Coronary artery (tissue), 2 donors: ENCODE data around the gene SDCCAG8.

Source experiments
- DNase-seq: peaks from one replicate; pipeline ENCODE4 v3.0.0-alpha.2; 2017; ENCODE audit warnings: low spot score
- H3K27ac ChIP-seq, 2 donors: fragments of 200-600 bp; sonication (generic); one replicate each; pipeline ENCODE4 v1.5.1; 2016 to 2019
- H3K4me3 ChIP-seq: fragments of 200-600 bp; sonication (generic); 2 replicates; pipeline ENCODE4 v1.5.1; 2016; ENCODE audit warnings: mild to moderate bottlenecking, moderate library complexity
- CTCF ChIP-seq: fragments of 200-600 bp; sonication (generic); IDR thresholded peaks from one replicate; pipeline ENCODE4 v1.5.1; 2019; ENCODE audit warnings: antibody characterized with exemption

SDCCAG8 gene

DNA sequence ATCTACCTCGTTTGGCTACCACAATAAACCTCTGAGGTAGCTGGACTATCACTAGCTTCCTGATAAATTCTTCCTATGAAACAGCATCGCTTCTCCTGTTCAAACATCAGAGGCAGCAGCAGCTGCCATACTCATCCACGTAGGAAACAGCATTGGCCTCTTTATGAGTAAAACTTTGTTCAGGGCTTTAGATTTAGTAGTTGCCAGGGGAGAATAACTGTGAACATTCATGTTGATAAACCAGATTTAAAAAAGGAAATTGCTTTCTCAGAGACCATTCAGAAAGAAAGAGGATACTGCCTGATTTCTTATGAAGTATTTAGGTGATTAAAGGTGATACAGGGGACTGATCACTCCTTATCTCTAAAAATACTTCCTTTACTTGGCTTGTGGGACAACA, 7.9 kb upstream of the SDCCAG8 start:
- no peak for DNase-seq
- TF ChIP-seq CTCF: no peak
- Histone ChIP-seq H3K4me3 (no peak overlapping the region), H3K27ac (no peak overlapping the region)

GRCh38 chr1:243249214-243249613, 6.6 kb upstream of the SDCCAG8 start:
- no peak for TF ChIP-seq CTCF
- H3K4me3 ChIP-seq: no peak overlapping the region
- DNase-seq: no peak
- no peak overlapping the region for H3K27ac ChIP-seq

DNA sequence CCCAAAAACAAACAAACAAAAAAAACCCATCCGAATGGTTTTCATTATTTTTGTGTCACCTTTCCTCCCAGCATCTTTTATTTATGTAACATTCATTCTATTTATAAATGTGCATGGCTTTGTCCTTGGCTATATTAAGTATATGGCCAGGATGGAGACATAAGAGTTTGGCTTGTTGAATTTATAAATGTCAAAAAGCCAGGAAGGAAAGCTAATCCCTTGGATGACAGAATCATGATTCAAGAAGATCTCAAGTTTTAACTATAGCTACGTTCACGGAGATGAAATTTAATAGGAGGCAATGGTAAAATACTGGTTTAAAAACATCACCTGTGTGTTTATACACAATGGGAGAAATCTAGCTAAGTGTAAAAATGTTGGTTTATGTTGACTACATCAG, 5.7 kb upstream of the SDCCAG8 start:
- Histone ChIP-seq H3K27ac (no peak overlapping the region), H3K4me3 (no peak overlapping the region)
- DNase-seq: no peak
- TF ChIP-seq CTCF: no peak

DNA sequence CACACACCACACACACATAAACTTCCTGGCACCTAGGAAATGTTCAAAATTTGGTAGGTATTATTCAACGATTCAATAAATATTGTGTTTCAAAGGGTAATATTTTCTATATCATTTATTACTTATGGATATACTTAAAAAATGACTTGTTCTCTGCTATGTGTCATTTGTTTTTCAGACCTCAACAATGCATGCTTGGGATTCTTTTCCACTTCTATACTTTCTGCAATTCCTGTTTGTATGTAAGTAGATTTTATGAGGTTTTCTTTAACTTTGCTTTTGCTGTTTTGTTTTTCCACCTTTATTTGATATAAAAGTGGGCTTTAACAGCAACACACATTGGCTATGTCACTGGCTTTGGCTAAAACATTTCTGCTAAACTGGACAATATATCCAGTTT, 4.3 kb upstream of the SDCCAG8 start:
- H3K27ac ChIP-seq: no peak overlapping the region
- TF ChIP-seq CTCF: no peak
- no peak overlapping the region for H3K4me3 ChIP-seq
- no peak for DNase-seq

DNA sequence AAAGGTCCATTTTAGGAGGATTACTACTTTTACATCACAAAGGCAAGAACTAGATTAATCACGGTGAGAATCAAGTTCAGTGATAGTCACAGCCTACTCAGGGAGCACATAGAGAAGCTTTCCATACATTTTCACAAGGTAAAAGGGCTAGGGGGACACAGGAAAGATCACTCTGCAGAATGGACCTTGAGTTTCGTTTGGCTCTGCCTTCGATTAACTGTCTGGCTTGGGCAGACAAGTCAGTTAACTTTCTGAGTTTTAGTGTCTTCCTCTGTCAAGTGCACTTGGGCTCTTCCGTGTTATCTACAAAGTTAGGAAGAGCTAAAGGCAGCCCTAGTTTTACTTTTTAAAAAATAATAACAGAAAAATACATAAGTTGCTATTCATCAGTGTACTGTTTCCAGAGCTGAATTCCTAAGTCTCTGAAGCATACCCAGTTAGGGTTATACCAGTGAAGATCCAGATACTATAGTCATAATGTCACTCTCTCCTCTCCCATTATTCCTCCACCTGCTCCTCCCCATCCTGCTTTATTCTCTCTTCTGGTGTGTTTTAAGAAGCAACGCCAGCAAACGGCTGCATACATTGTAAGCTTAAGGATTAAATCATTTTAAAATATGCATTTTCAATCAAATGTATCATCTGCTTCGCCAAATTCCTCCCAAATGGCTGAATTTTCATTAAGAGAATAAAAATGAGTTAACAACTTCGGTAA, 2.5 kb upstream of the SDCCAG8 start:
- Histone ChIP-seq H3K4me3 (peak overlapping the region; percentile 86), H3K27ac (peak overlapping the region; percentile 98 to 99)
- DNase-seq: no peak
- no peak for TF ChIP-seq CTCF

GRCh38 chr1:243253926-243254232, 2.0 kb upstream of the SDCCAG8 start:
- no peak for DNase-seq
- peak overlapping the region; percentile 98 to 99 for H3K27ac ChIP-seq
- no peak for TF ChIP-seq CTCF
- H3K4me3 ChIP-seq: peak overlapping the region; percentile 86

DNA sequence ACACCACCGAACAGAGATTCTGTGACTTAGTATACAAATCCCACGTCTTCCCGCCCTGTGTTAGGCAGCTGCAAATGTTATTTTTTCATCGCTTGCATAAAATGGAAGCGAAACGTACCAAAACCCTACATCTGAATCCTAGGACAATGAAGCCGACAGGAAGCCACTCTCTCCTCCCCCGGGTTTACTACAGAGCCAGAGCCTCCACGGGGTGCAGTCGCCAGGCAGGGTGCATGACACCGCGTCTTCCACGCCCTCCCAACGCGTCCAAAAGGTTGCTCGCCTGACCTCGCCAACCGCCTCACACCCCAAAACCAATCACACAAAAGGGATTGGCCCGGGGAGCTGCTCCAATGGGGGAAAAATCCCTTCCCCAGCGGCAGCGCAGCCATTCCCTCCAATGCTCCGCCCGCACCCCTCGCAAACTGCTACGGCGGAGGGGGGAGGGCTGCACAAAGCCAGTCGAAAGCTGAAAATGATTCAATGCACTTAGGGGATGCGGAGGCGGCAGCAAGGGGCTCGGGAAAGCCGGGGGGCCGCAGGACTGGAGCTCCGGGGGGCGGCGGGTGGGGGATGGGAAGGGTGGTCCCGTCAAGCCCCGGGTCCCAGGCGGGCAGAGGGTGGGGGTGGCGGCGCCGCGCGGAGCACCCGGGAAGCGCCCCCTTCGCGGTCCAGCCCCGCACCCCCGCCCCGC, 1.5 kb upstream of the SDCCAG8 start:
- no peak for TF ChIP-seq CTCF
- H3K4me3 ChIP-seq: peak overlapping the region; percentile 86
- peak overlapping the region; percentile 98 to 99 for H3K27ac ChIP-seq
- DNase-seq: peak; percentile 86
